OCI-LY3 (cell line): ENCODE data around the gene LENEP.

Experiments
- EZH2phosphoT487 ChIP-seq: fragments of 200-600 bp; shearing (Covaris generic); IDR thresholded peaks from 2 replicates; pipeline ENCODE4 v1.6.1; 2018; ENCODE audit warnings: antibody characterized with exemption, mixed run types, low read depth
- TF ChIP-seq, protein P1 (sequence below): fragments of 200-600, 300-600 bp; sonication (generic); IDR thresholded peaks from 2 replicates; pipeline ENCODE4 v1.5.1; 2014; ENCODE audit warnings: antibody characterized with exemption, low read length, low read depth

GRCh38 chr1:154971341-154971998 is 21.9 kb upstream of the LENEP start:
- TF ChIP-seq, protein P1, sequence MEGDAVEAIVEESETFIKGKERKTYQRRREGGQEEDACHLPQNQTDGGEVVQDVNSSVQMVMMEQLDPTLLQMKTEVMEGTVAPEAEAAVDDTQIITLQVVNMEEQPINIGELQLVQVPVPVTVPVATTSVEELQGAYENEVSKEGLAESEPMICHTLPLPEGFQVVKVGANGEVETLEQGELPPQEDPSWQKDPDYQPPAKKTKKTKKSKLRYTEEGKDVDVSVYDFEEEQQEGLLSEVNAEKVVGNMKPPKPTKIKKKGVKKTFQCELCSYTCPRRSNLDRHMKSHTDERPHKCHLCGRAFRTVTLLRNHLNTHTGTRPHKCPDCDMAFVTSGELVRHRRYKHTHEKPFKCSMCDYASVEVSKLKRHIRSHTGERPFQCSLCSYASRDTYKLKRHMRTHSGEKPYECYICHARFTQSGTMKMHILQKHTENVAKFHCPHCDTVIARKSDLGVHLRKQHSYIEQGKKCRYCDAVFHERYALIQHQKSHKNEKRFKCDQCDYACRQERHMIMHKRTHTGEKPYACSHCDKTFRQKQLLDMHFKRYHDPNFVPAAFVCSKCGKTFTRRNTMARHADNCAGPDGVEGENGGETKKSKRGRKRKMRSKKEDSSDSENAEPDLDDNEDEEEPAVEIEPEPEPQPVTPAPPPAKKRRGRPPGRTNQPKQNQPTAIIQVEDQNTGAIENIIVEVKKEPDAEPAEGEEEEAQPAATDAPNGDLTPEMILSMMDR: no peak
- TF ChIP-seq EZH2phosphoT487: no peak
